Endothelial cell of umbilical vein (primary cell): ENCODE results near the gene PRKRIP1. TPM values are rescaled to one million over a fixed set of nuclear protein-coding genes. Genes with fewer than 3 reads are reported as not detected.

ENCODE experiments used
- BruUV-seq: library from RNA; stranded (reverse); fragments of 400-500 nt; replicated peaks from 2 replicates; lab custom pipeline; 2021; lab: Mats Ljungman, UMichigan
- CTCF ChIA-PET: fragments of 300-600, 350-600 bp; sonication (Branson Sonifier 250); formaldehyde crosslinking; loops from one replicate; lab custom pipeline; 2021; ENCODE audit warnings: antibody characterized with exemption, inconsistent platforms; lab: Charles Lee
- POLR2A ChIA-PET: fragments of 300-600, 350-600 bp; sonication (Branson Sonifier 250); formaldehyde crosslinking; loops from one replicate; lab custom pipeline; 2021; ENCODE audit warnings: antibody characterized with exemption, inconsistent platforms; lab: Charles Lee
- DNase-seq: peaks from one replicate; pipeline ENCODE4 v3.0.0-alpha.2; 2011; ENCODE audit warnings: low read depth, low spot score
- FAIRE-seq: peaks from 2 replicates; lab custom pipeline; 2011; peaks lifted over from hg19 to GRCh38; lab: Jason Lieb, UNC
- H2AFZ ChIP-seq: 2 replicates; pipeline ENCODE4 v1.6.0; 2012; ENCODE audit warnings: low read depth, low read length, control low read depth, inconsistent platforms
- H3K27ac ChIP-seq: 2 replicates; pipeline ENCODE4 v1.5.1; 2011; ENCODE audit warnings: low read depth, mild to moderate bottlenecking, control low read depth, low read length, moderate library complexity; ENCODE audit not compliant: insufficient read depth
- H3K27me3 ChIP-seq, 2 experiments: 2 replicates each; pipeline versions ENCODE4 v1.6.0 to v1.6.1; 2011; ENCODE audit warnings: low read length in 2 of 2, mixed read lengths in 1 of 2; ENCODE audit not compliant: control insufficient read depth in 2 of 2, insufficient read depth in 2 of 2
- H3K36me3 ChIP-seq, 2 experiments: 2 replicates in 1 of 2; 3 replicates in 1 of 2; pipeline ENCODE4 v1.5.1; 2011; ENCODE audit warnings: low read length in 2 of 2, mild to moderate bottlenecking in 1 of 2, moderate library complexity in 1 of 2; ENCODE audit not compliant: control insufficient read depth in 2 of 2, insufficient read depth in 2 of 2; ENCODE audit errors: extremely low read depth in 1 of 2
- H3K4me1 ChIP-seq: 3 replicates; pipeline ENCODE4 v1.5.1; 2011; ENCODE audit warnings: mild to moderate bottlenecking, low read length; ENCODE audit not compliant: control insufficient read depth, insufficient read depth; ENCODE audit errors: extremely low read depth
- H3K4me2 ChIP-seq: 2 replicates; pipeline ENCODE4 v1.6.1; 2011; ENCODE audit warnings: low read length, control low read depth, mixed read lengths; ENCODE audit not compliant: insufficient read depth
- H3K4me3 ChIP-seq, 3 experiments: fragments of 200-600 bp in 1 of 3; sonication (generic), shearing (Covaris generic) in 1 of 3; replicated peaks in 1 of 3; 2 replicates each; pipeline ENCODE4 v1.5.1; 2011 to 2016; ENCODE audit warnings: control low read depth in 3 of 3, low read length in 3 of 3, mild to moderate bottlenecking in 2 of 3, inconsistent platforms in 1 of 3, low read depth in 1 of 3, moderate library complexity in 1 of 3; ENCODE audit not compliant: insufficient read depth in 1 of 3
- H3K79me2 ChIP-seq: 2 replicates; pipeline ENCODE4 v1.6.0; 2012; ENCODE audit warnings: low read length, inconsistent platforms; ENCODE audit not compliant: control insufficient read depth, insufficient read depth
- H3K9ac ChIP-seq: replicated peaks from 2 replicates; pipeline ENCODE3; 2011; ENCODE audit warnings: low read length, control low read depth; ENCODE audit not compliant: insufficient read depth; ENCODE audit errors: extremely low read depth
- H3K9me1 ChIP-seq: replicated peaks from 3 replicates; pipeline ENCODE4 v1.6.0; 2011; ENCODE audit warnings: mild to moderate bottlenecking, low read length; ENCODE audit not compliant: control insufficient read depth, insufficient read depth; ENCODE audit errors: extremely low read depth
- H3K9me3 ChIP-seq: replicated peaks from 2 replicates; pipeline ENCODE4 v1.5.1; 2012; ENCODE audit warnings: low read length, inconsistent platforms; ENCODE audit not compliant: control insufficient read depth, insufficient read depth
- H4K20me1 ChIP-seq: replicated peaks from 2 replicates; pipeline ENCODE3; 2011; ENCODE audit warnings: mild to moderate bottlenecking, low read length; ENCODE audit not compliant: control insufficient read depth, insufficient read depth; ENCODE audit errors: extremely low read depth
- CTCF ChIP-seq, 2 donors: IDR thresholded peaks; 1 replicate in 1 of 2; 2 replicates in 1 of 2; pipeline ENCODE4 v1.5.1; 2011; ENCODE audit warnings: low read length in 2 of 2, mild to moderate bottlenecking in 2 of 2, moderate library complexity in 2 of 2, control low read depth in 1 of 2, inconsistent platforms in 1 of 2, low read depth in 1 of 2; ENCODE audit not compliant: insufficient read depth in 1 of 2; ENCODE audit errors: extremely low read depth in 1 of 2
- EZH2 ChIP-seq: IDR thresholded peaks from 2 replicates; pipeline ENCODE4 v1.6.1; 2012; ENCODE audit warnings: borderline replicate concordance, low read depth, mild to moderate bottlenecking, moderate library complexity, low read length, inconsistent platforms; ENCODE audit not compliant: severe bottlenecking
- FOS ChIP-seq: IDR thresholded peaks from 2 replicates; pipeline ENCODE4 v1.6.1; 2011; ENCODE audit warnings: mild to moderate bottlenecking, low read length, moderate library complexity, borderline replicate concordance; ENCODE audit not compliant: insufficient read depth
- GATA2 ChIP-seq: IDR thresholded peaks from 2 replicates; pipeline ENCODE4 v1.7.0; 2011; ENCODE audit warnings: low read depth, mild to moderate bottlenecking, moderate library complexity, mixed read lengths, low read length; ENCODE audit not compliant: insufficient read length, insufficient read depth
- JUN ChIP-seq: IDR thresholded peaks from 2 replicates; pipeline ENCODE4 v1.6.1; 2011; ENCODE audit warnings: borderline replicate concordance, low read depth; ENCODE audit not compliant: insufficient read length, insufficient read depth
- MAX ChIP-seq: IDR thresholded peaks from 2 replicates; pipeline ENCODE4 v1.6.1; 2011; ENCODE audit not compliant: insufficient read depth, insufficient read length
- MYC ChIP-seq: IDR thresholded peaks from one replicate; pipeline ENCODE4 v1.6.1; 2011; ENCODE audit warnings: mild to moderate bottlenecking, low read depth, low read length
- POLR2A ChIP-seq: IDR thresholded peaks from 2 replicates; pipeline ENCODE4 v1.6.1; 2012; ENCODE audit warnings: low read depth, mild to moderate bottlenecking, control low read depth, low read length
- POLR2AphosphoS5 ChIP-seq: IDR thresholded peaks from 2 replicates; pipeline ENCODE4 v1.6.1; 2012; ENCODE audit warnings: low read depth, mild to moderate bottlenecking, control low read depth, low read length, moderate library complexity; ENCODE audit not compliant: insufficient read depth
- dilution Hi-C: fragments of 300-500 bp; cut with MboI; formaldehyde crosslinking; loops from one replicate; pipeline ENCODE4 v1.15.0; 2019; ENCODE audit warnings: low sequenced_read_pairs; ENCODE audit not compliant: extremely low pct_ligation_motif_present
- intact Hi-C: fragments of 100-400 bp; cut with micrococcal nuclease; formaldehyde crosslinking; loops from one replicate; pipeline ENCODE4 v1.10.0; 2022
- polyA plus RNA-seq, 4 experiments: library from polyadenylated mRNA; depleted of rRNA in 3 of 4; stranded (reverse) in 3 of 4; unstranded in 1 of 4; fragments of >200 nt; gene quantifications; 2 replicates each; pipeline versions ENCODE4 v1.2.1 to v1.2.3, GENCODE V29; 2011 to 2012; ENCODE audit warnings: missing spikeins in 1 of 4
- total RNA-seq: library from RNA; stranded (reverse); gene quantifications from 2 replicates; pipeline ENCODE4 v1.2.3, GENCODE V29; 2021

The PRKRIP1 gene
- total and polyA plus RNA-seq, 2 donors (not counting 3 experiments of a cell fraction or from before 2014, with no cell fraction given), result 16.1 to 26.1 TPM

- intact Hi-C loops, result no loop called here
- no peak for DNase-seq
- Histone ChIP-seq H4K20me1 (no peaks in the 10 kb centered on the region), H3K27me3 (no peaks in the 10 kb centered on the region), H3K9ac (no peak overlapping the region), H3K4me2 (no peak overlapping the region), H3K9me1 (no peaks in the 10 kb centered on the region), H2AFZ (no peak overlapping the region), H3K4me3 (no peak overlapping the region), H3K9me3 (no peaks in the 10 kb centered on the region), H3K27ac (no peak overlapping the region), H3K79me2 (no peaks in the 10 kb centered on the region), H3K4me1 (peaks cover 7% of the 10 kb centered on the region), H3K36me3 (peaks cover 3 to 12% of the 10 kb centered on the region in 2 experiments)
- TF ChIP-seq MAX (no peak), JUN (no peak), CTCF (IDR thresholded peaks at IDR 0.05; ENCODE audit: extremely low read depth in 1 of 2, insufficient read depth in 1 of 2, low read depth in 1 of 2, low read length in 2 of 2) (no peak), FOS (no peak), EZH2 (no peak), MYC (no peak), GATA2 (no peak), POLR2A (no peak), POLR2AphosphoS5 (no peak)
- dilution Hi-C loops, result no loop called here
- no TSS peak for BruUV-seq
- FAIRE-seq, result no peak
- ChIA-PET POLR2A (no interaction called here), CTCF (interaction anchor here (1.1 to 2.7 kb wide), 3 partner anchors 9 to 126 kb away, joined by 3 to 11 read pairs (median 9); no protein-coding TSS in a partner anchor)
These were observed 17.4 kb downstream of the PRKRIP1 start for GRCh38 chr7:102413611-102414010.
